ENCODE measurements around the gene PPP2R5C.

The PPP2R5C gene

DNA sequence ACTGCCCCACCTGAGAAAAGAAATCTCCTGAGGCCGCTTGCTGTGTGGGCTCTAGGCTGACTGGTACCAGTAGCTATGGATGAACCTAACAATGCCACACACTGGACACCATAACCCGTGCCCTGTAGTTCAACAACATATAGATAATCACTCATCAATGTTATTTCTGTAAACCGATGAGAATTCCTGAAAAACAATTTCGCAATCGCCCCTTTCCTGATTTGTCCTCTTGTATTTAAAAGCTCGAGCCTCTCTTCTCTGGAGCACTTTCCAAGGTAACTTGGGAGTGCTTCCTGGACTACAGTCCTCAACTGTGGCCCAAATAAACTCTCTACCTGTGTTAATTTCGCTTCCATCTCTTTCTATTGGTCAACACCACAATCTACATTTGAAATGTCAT, 26.1 kb upstream of the PPP2R5C start:
- TF ChIP-seq, protein P1, sequence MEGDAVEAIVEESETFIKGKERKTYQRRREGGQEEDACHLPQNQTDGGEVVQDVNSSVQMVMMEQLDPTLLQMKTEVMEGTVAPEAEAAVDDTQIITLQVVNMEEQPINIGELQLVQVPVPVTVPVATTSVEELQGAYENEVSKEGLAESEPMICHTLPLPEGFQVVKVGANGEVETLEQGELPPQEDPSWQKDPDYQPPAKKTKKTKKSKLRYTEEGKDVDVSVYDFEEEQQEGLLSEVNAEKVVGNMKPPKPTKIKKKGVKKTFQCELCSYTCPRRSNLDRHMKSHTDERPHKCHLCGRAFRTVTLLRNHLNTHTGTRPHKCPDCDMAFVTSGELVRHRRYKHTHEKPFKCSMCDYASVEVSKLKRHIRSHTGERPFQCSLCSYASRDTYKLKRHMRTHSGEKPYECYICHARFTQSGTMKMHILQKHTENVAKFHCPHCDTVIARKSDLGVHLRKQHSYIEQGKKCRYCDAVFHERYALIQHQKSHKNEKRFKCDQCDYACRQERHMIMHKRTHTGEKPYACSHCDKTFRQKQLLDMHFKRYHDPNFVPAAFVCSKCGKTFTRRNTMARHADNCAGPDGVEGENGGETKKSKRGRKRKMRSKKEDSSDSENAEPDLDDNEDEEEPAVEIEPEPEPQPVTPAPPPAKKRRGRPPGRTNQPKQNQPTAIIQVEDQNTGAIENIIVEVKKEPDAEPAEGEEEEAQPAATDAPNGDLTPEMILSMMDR (IDR thresholded peaks at IDR 0.05; ENCODE audit: insufficient read depth, low read depth, low read length, missing control alignments) = no peak
- H3K4me3 ChIP-seq (ENCODE audit: low read length) = no peak overlapping the region
- no peak for DNase-seq (ENCODE audit: low read depth)

DNA sequence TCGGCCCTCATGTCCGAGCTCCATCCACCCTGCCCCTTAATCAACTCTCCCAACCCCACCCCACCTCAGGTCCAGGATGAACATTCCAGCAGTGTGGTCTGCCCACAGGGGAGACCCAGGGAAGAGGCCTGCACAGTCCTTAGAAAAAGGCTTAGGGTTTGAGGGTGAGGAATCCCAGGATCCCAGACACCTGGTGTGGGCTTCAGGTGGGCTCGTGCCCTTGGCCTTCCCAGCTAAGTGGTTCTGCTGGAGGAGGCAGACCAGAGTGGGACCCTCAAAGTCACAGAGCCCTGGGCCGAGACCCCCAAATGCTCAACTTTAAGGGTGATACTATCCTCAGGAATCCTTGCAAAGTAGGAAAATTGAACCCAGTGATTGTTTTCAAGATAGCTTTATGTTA, 25.4 kb upstream of the PPP2R5C start:
- TF ChIP-seq, protein P1 (IDR thresholded peaks at IDR 0.05; ENCODE audit: insufficient read depth, low read depth, low read length, missing control alignments) = no peak
- H3K4me3 ChIP-seq (ENCODE audit: low read length) = no peak overlapping the region
- no peak for DNase-seq (ENCODE audit: low read depth)

DNA sequence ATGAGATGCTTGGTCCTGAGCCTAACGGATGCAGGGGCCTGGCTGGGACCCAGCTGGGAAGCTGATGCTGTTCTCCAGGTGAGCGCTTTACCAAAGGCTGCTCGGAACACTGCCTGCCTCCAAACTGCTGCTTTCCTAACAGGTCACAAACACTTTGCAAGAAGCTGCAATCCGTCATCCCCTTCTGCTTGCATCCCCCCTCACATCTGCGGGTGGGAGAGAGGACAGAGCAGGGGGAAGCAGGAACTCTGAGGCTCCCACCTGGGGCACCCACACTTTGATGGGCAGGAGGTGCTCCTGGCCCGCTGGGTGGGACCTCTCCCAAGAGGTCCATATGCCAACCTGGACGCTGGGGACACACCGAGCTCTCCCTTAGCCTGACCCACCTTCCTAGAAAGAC, 24.9 kb upstream of the PPP2R5C start:
- no peak for DNase-seq (ENCODE audit: low read depth)
- H3K4me3 ChIP-seq (ENCODE audit: low read length) = no peak overlapping the region
- TF ChIP-seq, protein P1 (IDR thresholded peaks at IDR 0.05; ENCODE audit: insufficient read depth, low read depth, low read length, missing control alignments) = no peak

DNA sequence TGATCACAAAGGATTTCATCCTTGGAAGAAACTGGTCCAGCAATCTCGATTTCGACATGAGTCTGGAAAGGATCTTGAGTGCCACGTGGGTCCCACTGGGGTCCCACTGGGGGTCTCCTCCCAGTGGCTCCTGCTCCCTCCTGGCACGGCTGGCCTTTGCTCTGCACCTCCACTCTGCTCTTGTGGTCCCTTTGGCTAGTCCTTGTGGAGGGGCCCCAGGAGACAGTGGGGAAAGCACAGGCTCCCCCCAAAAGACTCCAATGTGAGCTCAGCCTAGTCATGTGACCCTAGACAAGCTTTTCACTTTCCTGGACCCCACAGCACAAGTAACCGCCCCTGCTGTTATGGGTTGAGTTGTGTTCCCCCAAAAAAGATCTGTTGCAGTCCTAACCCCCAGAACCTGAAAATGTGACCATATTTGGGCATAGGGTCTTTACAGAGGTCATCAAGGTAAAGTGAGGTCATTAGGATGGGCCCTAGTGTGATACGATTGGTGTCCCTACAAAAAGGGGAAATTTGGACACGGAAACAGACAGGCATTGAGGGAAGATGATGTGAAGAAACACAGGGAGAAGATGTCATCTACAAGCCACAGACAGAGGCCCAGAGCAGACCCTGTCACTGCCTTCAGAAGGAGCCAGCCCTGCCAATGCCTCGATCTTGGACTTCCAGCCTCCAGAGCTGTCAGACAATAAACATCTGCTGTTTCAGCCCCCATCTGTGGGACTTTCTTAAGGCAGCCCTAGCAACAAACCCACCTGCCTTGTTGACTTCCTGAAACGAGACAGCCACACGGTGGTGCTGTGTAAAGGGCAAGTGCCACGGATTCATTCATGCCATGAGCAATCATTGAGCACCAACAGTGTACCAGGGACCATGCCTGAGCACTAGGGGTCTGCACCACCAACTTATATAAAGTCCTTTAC, 23.8 kb upstream of the PPP2R5C start:
- no peak for DNase-seq (ENCODE audit: low read depth)
- no peak overlapping the region for H3K4me3 ChIP-seq (ENCODE audit: low read length)
- TF ChIP-seq, protein P1 (IDR thresholded peaks at IDR 0.05; ENCODE audit: insufficient read depth, low read depth, low read length, missing control alignments) = peak; percentile 8

DNA sequence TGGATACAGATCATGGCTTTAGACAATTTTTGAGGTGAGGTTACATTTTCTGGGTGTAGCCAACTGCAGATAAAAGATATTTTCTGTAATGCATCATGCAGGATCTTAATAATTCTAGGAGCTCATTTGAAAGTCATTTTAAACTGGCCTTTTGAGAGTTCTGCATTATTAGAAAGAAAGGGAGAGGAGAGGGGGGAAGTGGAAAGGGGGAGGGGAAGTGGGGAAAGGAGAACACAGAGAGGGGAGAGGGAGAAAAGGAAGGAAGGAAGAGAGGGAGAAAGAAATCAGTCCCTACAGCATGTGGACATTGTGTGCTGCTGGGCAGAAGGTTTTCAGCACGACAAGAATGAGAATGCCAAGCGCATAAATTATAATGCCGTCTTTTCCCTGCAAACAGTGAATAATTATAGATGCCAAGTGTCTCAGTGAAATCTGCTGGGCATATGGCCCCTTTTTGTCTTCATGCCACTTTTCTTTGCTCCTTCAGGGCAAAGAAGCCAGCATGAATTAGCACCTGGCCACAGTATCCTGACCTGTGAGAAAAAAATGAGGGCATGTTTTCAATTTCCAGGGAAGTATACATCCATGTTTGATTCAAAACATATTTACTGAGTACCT, 22.7 kb upstream of the PPP2R5C start:
- no peak overlapping the region for H3K4me3 ChIP-seq (ENCODE audit: low read length)
- no peak for DNase-seq (ENCODE audit: low read depth)
- TF ChIP-seq, protein P1 (IDR thresholded peaks at IDR 0.05; ENCODE audit: insufficient read depth, low read depth, low read length, missing control alignments) = no peak

DNA sequence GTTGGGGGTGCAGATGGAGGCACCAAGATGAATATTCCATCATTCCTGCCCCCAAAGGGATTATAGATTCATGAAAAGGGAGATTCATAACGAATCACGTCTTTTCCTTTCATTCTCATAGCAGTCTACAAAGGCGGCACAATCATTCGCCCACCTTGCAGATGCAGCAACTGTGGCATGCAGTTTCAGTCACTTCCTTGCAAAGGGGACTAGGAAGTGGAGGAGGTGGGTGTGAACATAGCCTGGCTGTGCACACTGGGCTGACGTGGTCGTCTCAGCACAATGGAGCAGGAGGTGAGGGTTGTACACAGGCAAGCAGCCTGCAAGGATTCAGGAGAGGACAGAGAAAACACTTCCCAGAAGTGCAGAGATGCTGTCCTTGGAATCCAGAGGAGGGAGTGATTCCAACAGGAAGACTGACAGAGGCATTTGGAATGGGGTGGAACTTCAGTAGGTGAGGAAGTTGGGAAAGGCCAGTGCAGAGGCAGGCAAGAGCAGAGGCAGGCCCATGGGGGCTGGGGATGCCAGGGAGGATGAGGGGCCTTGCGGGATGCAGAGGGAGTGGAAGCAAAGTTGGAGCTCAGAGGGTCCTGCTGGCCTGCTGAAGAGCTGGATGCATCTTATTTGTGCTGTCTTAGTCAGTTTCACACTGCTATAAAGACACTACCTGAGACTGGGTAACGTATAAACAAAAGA, 21.9 kb upstream of the PPP2R5C start:
- TF ChIP-seq, protein P1 (IDR thresholded peaks at IDR 0.05; ENCODE audit: insufficient read depth, low read depth, low read length, missing control alignments) = no peak
- DNase-seq (ENCODE audit: low read depth) = peak; percentile 21
- no peak overlapping the region for H3K4me3 ChIP-seq (ENCODE audit: low read length)
